DMS79 (cell line): Measurements from ENCODE around the gene SPATA32.
A peak's percentile ranks its signal among the peaks of the same experiment; 100 is the strongest.

Source experiments
- DNase-seq: peaks from one replicate; lab custom pipeline; 2025; lab: John Stamatoyannopoulos, UW

The SPATA32 gene

DNA sequence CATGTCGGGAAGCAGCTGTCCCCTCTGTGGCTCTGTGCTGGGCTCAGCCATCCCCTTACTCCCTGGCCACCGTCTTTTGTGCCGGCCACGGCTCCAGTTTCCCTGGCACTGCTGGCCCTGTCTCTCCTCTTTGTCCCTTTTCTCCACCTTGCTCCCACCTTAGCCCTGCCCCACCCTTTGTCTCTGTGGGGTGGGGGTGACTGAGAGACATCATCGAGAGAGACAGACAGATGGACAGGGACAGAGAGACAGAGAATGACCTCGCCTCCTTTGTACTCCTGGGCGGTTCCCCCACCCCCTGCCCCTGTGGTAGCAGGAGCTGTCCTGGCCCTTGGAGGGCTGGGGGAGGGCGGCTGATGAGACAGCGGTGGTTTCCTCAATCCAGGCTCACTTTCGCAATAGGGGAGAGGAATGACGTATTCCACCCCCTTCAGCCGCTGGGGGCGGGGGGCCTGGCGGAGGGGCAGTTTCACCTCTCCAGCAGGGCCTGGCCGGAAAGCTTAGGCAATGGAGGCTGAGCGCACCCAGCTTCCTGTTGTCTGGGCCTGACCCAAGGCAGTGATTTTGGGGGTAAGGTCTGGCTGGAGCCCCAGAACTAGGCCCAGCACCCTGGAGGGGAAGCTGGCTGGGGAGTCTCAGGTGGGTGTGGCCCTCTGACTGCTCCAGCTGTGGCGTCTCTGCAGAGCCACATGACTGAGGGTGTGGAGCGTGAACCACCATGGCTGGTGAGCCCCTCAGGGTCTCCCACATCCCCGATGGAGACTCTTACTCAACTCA is 32.9 kb downstream of the SPATA32 start:
- no peak for DNase-seq

DNA sequence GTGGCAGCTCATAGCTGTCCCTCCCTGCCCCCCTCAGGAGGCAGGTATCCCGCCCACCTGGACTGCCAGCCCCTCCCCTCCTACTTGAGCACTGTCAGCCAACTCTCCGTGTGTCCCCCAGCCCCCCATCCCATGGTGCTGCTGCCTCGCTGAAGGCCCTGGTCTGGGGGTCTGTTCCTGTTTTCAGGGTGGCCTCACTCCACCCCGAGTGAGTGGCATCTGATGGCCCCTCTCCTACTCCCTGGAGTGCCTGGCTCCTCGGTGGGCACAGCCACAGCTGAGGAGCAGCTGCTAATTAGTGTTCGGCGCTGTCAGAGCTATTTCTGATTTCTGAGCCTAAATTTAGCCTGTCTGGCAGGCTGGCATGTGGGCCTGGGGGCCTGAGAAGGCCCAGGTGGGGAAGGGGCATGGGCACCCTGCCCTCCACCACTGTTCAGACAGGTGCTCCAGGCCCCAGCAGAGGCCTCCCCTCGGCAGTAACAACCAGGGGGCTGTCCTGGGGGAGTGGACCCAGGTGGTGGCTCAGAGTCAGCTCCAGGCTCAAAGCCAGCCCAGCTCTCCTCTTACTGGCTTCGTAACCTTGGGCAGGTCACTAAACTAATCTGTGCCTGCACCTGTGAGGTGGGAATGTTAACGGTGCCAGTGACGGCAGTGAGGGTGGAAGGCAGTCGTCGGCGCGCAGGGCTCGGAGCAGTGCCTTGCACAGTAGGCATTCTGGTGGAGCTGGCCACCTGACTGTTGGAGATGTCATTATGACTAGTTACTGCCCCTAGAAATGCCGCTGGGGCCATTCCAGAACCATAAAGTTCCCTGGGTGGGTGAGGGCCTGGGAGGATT is 33.8 kb downstream of the SPATA32 start:
- DNase-seq = no peak

DNA sequence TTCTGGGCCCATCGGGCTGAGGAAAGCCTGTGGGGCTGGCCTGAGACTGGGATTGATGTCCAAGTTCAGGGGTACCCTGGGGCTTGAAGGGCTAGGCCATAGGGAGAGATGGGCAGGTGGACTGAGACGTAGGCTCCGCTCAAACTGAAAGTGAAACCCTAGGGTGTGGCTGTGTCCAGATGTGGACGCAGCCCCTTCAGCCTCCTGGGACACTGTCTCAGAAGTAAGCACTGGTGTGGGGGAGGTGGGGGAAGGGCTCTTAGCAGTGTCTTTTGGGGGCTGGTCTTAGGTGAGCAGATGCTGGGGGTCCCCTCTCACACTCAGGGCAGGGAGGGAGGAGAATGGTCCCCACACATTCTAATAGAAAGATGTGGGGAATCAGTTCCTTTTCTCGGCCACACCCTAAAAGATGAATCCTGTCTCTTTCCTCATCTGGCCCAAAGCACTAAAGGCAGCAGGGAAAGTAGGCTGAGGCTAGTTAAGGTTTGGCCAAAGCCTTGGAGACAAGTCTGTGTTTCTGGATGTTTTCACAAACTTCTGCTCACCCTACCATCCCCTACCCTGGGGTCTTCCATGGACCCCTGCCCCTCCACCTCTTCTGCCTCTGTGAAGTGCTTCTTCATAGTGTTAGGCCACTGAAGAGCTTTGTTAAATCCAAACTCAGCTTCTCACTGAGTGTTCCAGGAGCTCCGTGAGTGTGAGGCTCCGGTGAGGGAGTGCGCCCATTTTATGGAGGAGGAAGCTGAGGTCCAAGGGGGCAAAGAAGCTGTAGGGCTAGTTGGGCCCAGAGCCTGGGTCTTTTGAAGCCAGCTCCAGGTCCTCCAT is 34.6 kb downstream of the SPATA32 start:
- DNase-seq = no peak

DNA sequence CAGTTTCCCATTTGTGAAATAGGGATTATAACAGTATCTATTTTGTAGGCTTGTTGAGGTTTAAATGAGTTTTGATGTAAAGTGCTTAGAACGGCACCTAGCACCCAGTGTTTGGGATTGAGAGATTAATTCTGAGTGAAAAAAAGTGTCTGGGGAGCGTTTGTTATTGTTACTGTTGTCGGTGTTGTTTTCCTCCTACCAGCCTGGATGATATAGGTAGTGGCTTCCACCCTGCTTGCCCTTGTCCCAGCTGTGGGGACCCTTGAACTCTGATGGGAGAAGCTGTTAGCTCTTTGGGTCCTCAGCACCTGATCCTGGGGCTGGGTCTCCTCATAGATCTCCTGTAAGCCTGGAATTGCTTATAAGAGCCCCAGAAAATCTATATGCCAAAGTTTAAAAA is 35.3 kb downstream of the SPATA32 start:
- DNase-seq = no peak

DNA sequence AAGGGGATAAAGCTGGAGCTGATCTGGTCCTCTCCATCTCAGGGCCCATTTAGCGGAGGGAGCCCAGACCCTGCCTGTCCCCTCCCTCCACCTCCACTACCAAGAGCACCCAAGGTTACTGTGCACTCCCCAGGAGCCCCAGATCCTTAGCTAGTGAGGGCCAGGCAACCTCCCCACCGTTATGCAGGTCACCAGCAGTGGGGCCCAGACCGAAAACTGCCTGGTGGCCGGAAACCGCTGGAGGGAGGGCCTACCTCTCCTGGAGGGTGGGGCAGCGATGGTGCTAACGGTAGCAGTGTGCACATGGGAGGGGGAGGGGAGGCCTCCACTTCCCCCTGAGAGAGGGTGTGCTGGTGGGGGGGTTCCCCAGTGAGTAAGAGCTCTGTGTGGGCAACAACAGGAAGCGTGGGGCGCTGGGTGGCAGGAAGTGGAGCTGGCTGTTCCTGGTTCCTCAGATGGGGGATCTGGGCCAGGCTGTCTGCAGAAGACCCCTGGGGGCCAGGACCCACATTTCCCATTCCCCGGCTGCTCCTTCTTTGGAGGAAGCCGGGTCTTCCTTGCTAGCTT is 35.8 kb downstream of the SPATA32 start:
- no peak for DNase-seq

DNA sequence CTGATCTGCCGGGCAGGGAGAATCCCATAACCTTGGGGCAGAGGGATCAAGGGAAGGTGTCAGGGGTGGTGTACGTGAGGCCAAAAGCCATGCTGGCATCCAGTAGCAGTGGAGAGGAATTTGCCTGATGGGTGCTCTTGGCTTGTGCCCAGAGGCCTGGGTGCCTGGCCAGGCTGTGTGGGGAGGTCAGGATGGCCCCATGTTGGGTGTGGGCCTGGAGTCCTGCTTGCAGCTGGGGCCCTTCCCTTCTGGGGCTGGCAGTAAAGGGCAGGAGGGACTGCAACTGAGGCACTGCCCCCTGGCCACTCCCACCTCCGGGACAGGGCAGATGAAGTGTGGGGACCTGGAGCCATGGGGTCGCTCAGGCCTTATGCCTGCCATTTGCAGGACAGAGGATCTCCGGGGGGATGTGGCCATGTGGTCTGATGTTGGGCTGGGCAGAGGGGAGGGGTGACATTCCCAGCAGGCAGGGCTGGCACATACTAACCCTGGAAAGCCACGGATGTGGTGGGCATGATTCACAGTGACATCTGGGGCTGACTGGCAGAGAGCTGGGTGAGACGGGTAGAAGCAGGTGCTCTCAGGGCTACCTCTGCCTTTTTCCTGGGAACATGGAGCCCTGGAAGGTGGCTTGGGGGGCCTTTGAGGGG is 36.7 kb downstream of the SPATA32 start:
- DNase-seq = no peak

DNA sequence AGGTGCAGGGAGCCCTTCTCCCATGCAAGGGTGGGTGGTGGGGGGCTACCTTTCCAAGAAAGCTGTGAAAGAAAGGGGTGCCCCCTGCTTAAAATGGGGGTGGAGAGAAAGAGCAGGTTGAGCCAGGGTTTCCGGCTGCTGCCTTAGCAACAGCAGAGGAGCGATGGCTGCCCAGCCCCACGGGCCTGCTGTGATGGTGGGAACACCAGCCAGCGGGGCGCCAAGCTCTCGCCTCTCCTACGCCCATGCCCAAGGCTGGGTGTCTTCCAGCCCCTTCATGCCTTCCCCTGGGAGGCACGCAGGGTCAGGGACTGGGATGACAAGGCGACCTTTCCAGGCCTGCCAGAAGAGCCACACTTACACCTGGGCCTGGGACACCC is 37.2 kb downstream of the SPATA32 start:
- no peak for DNase-seq

DNA sequence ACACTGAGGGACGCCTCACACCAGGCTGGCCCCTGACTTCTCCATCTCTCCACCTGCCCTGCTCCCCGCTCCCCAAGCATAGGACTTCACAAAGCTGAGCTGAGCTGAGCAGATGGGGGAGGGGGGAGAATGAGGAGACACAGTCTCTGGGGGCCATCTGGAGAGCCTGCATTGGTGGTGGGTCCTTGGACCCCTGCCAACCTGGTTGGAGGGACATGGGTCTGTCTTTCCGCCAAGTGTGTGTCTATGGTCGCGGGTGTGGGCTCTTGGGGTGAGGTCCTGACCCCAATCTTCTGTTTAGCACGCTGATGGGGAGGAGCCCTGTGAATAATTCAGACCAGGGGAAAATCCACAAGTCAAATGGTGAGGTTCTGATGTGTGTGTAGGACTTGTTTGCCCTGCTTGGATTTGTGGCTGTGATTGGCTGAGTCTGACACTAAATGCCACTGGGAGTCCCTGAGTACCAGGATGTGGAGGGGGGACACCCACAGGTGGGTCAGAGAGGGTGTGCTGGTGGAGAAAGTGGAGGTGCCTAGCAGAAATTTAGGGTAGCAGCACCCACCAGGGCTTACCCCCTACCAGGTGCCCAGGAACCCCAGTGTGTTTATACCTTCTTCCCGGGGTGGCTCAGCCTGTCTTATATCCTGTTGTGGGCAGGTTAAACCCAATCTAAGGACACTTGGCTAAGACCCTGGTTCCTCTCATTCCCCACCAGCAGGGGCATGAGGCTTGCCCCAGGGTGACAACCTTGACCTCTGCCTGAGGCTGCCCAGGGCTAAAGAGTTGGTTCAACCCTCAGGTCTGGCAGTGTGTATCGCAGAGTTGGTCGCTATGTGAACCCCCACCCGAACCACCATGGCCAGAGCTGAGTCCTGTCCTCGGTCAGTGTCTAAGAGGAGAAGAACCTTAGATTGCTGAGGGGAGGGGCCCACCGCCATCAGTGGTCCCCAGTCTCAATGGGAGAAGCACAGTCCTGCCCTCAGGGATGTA is 38.1 kb downstream of the SPATA32 start:
- DNase-seq = no peak

DNA sequence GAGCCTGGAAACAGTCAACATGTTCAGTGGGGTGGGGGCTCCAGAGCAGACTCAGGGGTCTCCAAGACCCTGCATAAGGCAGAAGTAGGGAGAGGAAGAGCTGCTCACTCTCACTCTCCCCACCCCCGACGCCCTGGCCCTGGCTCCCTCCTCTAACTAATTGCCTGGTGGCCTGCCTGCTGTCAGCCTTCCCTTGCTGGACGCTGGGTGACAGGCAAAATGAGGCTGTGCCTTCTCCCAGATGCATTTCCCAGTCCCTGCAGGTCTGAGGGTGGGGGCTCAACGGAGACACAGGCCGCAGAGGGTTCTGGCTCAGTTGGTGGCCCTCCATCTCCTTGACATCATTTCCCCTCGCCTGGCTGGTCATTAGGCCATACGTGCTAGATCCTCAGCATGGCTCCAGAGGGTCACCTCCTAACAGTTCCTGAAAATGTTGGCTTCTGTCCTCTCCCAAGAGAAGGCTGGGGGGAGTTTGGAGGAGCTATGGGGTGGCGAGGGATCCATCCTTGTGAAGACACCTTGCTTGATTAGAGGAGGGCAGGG is 38.8 kb downstream of the SPATA32 start:
- DNase-seq = no peak

DNA sequence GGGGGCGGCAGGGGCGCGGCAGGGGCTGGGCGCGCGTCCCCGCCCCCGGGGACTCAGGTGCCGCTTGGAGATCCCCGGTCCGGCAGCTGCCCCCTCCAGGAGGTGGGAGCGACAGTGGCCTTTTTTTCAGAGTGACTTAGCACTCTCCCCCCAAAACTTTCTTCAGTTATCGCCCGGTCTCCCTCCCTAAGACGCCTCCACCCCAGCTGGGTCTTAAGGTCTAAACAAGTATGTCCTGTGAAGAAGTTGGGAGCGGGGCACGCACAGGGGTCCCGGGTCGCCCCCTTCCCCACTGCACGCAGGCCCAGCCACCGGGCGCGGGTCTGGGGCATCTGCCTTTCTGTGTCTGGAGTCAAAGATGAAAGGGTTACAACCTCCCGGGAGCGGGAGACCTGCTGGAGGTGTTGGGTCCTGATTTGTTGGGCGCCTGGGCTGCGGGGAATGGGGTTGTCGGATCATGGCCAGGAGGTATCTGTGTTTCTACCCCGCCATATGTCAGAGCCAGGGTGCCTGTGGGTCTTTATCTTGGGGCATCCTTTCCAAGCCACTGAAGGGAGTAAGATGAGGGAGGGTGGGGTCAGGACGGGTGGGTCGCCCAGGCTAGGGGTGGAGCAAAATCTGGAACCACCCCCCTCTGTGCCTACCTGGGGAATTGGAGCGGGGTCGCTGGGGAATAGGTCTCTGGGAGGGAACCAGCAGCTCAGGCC is 39.5 kb downstream of the SPATA32 start:
- DNase-seq = no peak

DNA sequence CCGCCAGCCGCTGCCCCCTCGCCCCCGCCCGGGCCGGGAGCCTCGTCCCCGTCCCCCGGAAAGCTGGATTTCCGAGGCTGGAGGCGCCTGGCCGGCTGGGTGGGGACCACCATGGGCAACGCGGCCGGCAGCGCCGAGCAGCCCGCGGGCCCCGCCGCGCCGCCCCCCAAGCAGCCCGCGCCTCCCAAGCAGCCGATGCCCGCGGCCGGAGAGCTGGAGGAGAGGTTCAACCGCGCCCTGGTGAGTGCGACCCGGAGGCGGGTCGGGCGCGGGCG is 39.9 kb downstream of the SPATA32 start:
- no peak for DNase-seq

DNA sequence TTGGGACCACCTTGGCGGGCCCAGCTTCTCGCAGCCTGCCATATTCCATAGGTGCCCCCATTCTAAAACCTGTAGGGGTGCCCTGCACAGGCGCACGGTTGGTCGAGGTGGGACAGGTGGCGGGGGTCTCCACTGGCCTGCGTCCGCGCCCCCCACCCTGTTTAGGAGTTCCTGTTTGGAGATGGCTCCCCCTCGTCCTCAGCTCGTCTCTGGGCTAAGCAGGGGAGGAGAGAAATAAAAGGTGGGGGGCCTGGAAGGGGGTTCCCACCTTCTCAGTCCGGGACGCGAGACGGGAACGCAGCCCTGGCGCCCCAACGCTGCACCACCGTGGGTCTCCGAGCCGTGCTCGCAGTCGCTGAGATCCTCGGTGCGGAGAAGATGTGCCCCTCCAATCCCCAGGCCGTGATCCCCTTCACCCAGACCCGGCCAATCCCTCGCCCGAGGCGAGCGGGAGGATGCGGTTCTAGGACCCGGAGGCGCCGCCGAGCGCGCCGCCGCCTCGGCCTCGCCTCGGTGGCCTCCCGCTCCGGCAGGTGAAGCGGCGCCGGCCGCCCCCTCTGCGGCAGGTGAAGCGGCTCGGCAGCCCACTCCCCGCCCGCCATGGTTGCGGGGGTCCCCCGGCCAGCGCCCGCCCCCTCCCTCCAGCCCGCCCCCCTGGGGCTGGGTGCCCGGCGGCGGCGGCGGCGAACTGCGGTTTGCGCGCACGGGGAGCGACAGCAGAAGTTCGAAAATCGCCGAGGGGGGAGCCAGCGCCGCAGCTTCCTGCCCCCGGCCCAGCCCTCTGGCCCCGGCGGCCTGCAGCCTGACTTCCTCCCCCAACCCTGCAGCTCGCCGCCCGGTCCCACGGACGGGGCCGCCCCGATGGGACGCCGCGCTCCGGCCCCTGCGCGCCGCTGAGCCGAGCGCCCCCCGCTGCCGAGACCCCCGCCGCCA is 40.5 kb downstream of the SPATA32 start, which contains the start of gene FMNL1:
Gene FMNL1 (plus strand): TSS at position 805 of the 933 bp plus-strand sequence. CDS start 240 bp downstream, outside the sequence.
- DNase-seq = no peak

DNA sequence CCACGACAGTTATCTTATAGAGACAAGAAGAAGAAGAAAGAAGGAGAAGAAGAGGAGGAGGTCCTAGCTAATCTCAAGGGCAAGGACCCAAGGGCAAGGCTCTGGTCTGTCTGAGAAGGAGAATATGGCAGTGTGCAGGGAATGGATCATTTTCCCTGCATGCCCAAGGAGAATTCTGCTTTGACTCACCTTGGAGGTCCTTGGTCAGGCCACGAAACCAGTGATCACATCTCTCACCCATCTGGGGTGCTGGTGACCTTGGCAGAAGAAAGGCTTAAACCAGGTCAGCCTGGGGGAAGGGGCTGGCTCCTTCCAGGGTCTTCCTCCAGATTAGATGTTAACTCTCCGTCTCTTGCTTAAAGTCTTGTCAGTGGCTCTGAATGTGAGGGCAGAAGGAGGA is 41.8 kb downstream of the SPATA32 start:
- DNase-seq = no peak

DNA sequence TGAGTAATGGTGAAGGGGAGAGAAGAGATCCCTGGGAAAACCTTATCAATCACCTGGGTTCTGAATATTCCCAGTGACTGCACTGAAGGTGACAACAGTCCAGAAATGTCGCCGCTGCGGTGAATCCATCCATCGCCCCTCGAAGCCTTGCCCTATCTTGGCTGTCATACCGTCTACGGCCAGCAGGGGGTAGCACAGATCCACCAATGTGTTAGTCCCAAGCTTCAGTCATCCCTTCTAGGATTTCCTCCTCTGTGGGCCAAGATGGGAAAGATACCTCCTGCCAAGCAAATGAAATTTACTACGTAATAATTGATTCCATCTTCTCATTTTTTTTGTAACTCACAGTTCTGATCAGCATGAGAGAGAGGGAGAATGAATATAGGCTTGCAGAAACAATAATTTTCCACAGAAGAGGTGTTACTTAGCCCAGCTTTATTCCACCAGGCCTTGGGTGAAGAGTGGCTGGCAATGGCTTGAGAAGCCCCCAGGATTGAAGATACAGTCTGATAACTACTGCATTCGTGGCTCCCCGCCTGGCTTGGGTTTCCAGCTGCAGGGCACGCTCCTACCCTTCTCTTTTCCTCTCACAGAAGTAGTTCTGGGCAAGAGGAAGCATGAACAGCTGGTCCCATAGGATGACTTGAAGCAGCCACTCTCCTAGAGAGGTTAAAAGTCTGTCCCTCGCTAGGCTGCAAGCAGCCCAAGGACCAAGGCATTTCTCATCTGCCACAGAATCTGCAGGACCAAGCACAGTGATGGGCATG is 42.8 kb downstream of the SPATA32 start:
- peak; percentile 54 for DNase-seq
